ENCODE data around the gene MET.
"Not testable (repeated sequence)": the region's sequence is repeated elsewhere in the genome, so short reads cannot be mapped to it uniquely, and the experiment has no call there.

Gene MET

DNA sequence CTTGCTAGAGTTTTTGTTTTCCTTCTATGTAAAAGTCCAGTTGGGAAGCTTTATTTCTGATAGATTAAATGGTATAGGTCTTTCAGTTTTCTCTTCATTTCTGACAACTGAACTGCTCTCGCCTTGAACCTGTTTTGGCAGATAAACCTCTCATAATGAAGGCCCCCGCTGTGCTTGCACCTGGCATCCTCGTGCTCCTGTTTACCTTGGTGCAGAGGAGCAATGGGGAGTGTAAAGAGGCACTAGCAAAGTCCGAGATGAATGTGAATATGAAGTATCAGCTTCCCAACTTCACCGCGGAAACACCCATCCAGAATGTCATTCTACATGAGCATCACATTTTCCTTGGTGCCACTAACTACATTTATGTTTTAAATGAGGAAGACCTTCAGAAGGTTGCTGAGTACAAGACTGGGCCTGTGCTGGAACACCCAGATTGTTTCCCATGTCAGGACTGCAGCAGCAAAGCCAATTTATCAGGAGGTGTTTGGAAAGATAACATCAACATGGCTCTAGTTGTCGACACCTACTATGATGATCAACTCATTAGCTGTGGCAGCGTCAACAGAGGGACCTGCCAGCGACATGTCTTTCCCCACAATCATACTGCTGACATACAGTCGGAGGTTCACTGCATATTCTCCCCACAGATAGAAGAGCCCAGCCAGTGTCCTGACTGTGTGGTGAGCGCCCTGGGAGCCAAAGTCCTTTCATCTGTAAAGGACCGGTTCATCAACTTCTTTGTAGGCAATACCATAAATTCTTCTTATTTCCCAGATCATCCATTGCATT, 27.1 kb downstream of the MET start:
- DNase-seq = no peak

DNA sequence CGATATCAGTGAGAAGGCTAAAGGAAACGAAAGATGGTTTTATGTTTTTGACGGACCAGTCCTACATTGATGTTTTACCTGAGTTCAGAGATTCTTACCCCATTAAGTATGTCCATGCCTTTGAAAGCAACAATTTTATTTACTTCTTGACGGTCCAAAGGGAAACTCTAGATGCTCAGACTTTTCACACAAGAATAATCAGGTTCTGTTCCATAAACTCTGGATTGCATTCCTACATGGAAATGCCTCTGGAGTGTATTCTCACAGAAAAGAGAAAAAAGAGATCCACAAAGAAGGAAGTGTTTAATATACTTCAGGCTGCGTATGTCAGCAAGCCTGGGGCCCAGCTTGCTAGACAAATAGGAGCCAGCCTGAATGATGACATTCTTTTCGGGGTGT, 27.7 kb downstream of the MET start:
- no peak for DNase-seq

DNA sequence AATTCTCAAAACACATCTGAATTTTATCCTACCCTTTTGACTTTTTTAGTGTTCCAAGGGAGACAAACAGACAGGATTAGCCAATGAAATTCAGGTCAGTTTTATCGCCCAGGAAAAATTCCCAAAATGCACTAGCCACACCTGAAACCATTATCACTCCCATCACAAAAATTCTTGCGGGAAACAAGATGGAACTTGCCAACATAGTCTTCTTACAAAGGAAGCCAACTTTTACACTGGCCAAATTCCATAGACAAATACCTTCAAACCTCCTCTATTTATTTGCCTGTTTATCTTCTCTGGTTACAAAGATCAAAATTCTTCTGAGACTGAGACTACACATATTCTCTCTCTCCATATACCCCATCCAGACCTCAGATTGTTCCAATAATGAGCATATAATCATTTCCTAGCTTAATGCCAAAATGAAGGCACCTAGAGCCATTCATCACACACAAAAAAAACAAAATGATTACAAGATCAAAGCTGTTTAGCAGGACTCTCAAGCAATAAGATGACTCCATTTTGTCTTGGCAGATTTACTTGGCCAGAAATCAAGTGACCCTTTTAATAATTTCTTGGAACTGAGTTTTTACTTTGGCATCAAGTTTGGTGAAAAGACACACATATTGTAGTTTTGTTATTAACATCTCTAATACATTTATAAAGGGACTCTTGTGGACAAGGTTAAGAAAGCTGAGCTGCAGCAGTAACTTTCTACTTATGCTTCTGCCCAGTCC, 30.2 kb downstream of the MET start:
- DNase-seq = no peak

DNA sequence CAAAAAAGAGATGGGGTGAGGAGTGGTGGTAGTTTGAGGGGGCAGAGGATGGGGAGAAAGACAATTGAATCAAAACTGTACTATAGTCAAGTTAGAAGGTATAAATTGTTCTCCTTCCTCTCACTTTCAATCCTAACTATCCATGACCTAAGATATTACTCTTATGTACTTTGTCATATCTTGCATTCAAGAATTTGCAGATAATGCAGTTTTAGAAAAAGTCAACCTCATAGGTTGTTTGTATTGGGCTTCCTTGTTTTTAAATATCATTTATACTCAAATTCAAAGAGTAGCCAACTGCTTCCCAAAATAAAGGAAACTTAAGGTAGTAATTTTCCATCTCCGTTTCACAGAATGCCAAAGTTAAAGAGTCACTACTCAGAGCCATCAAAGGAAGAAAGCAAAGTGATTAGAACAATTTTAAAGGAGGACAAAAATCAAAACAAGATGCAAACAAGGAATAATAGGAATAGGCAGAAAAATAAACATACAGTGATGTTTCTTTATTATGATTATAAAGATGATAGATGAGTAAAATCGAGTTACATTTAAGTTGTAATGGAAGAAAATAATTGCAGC, 32.7 kb downstream of the MET start:
- DNase-seq = no peak

DNA sequence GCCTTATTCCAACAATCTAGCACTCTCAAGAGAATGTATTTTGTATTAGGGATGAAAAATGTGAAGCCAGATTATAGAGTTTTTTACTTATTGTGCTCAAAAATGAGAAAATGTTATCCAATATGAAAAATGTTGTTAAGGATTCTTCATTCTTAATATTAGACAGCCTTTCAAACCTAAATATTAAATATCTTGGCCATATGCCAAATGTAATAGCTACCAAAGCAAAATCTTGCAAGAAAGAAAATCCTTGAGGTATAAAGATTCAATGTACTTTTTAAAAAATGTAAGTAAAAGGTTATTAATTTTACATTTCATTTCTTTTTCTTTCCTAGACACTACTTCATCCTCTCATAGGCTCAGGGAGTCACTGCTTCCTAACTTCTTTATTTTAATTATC, 33.4 kb downstream of the MET start:
- no peak for DNase-seq

DNA sequence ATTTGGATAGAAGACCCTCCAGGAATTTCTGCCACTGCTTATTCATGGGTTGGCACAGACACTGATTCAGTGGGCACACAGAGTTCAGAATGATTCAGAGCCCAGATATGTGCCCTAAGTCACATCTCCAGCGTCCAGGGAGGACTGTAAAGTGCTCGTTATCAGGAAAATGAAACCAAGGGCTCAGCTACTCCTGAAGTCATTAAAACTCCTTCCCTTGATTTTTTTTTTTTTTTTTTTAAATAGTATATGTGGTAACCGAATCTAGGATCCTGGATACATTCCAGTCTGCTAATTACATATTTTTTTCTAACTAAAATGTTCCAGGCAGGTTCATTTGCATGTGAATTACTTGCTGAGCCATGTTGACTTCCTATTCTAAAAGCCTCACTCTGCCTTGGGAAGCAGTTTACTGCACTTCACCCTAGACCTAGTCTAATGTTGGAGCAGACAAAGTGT, 34.7 kb downstream of the MET start:
- no peak for DNase-seq

DNA sequence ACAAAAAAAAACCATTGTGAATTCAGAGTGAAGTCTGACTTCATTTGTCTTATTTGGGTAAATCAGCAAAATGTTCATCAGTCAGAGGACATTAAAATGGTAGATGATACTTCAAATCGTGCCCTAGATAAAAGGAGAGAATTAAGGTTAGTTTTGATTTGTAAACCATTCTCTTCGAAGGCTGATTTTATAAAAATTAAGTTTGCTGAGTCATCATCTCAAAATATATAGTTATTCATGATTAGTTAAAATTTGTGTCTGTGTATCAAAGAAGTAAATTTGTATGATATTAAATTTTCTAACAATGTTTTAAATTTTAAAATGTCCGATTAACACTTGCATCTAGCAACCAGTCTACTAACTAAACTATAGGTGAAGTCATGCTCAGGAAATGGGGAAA, 35.3 kb downstream of the MET start:
- no peak for DNase-seq

DNA sequence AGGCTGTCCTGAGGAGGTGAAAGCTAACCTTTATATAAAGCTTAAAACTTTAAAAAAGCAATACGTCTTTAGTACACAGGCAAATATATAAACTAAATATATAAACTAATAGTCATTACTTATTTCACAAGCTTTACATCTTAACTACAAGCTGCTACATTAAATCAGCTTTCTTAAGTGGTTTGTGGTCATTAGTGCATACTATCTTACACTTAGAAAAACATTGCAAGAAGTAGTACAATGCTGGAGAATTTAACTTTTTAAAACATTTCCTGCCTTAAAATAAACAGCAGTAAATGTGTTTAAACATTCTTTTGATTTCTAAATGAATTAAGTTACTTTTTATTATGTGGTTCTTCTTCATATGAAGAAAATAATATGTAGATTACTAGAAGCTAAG, 36.3 kb downstream of the MET start:
- no peak for DNase-seq

DNA sequence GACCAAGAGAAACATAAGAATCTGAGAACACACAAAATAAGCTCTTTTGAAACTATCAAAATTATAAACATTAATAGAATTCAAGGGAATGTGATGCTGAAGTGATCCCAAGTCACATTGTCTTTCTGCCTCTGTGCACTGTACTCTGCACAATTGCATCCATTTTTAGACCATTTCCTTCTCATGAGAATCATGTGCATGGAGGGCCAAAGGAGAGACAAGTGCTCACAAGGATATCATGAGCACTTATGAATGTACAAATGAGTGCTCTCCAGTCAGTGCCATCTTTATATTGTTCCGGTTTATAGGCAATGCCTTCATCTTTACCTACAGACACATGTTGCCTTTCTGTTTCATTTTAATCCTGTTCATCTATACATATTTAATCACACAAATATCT, 36.9 kb downstream of the MET start:
- DNase-seq = no peak

DNA sequence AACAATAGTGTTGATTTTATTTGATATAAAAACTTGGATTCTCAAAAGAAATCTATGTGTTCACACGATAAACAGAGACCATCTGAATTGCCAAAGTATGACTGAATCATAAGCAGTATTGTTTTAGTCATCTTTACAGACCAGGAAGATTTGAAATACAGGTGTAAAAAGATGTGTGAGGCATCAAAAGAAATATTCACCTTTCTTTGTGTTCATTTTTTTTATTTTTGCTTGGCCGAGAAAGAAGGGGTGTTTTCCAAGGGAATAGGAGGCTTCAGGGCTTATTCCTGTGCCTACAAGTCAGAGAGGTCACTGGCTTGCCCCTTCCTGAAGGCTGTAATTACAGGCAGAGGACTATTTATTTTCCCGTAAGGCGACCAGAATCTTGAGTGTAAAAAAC, 37.3 kb downstream of the MET start:
- no peak for DNase-seq

DNA sequence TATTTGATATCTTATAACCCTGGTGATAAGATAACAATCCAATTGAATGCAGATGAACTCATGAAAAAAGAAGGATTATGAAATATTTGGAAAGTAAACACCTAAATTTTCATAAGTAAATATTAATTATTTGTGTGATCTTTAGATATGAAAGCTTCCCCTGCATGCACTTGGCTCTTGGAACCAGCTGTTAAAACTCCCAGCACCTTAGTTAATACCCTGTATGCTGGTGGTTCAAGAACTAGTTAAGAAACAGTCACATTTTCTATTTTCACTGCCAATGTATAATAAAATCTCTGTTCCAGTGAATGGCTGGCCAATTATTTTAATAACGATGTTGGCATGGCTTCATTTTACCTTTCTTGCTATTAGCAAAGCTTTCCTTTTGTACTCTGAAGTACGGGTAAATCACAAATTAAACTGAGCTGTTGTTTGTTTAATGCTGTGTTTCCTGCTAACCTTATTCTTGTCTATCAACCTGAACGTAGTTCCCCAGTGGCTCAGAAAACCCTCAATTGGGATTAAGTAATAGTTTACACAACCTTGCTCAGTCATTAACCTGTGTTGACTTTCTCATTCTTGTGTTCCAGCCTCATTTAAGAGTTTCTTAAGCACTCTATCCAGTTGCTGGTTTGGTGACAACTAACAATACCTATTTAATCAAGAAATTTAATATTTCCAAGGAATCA, 38.9 kb downstream of the MET start:
- no peak for DNase-seq

DNA sequence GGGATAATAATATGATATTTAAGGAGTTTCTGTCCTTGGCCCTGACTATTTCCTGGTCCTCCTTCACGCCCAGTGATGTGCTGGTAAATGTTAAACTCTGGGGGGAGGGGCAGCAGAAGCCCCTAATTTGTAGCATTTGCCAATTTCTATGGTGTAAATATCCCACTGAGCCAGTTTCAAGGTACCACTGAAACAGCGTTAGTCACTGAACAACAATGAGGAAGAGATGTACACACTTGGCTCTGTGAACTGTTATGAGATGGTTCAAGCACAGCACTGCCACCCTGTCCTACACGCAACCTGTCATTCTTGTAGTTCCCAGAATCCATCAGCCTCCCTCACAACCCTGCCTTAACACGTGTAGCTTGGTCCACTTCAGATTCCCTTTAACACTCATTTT, 39.8 kb downstream of the MET start:
- no peak for DNase-seq

DNA sequence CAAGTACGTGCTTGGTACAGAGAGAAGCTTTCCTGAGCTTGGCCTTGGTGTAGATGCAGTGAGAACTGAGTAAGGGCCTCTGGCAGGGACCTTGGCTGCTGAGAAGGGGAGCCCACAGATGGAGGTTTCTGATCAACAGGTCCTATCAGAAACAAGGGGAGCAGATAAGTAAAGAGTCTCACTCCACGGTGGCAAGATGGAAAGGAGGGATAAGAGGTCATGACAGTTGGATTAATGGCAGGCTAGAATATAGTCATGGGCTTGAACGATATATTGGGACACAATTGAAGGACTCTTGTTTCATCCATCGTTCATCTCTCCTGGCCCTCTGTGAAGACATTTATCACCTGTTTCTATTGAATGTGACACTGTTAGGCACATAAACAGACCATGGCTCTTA, 41.5 kb downstream of the MET start:
- DNase-seq = no peak

DNA sequence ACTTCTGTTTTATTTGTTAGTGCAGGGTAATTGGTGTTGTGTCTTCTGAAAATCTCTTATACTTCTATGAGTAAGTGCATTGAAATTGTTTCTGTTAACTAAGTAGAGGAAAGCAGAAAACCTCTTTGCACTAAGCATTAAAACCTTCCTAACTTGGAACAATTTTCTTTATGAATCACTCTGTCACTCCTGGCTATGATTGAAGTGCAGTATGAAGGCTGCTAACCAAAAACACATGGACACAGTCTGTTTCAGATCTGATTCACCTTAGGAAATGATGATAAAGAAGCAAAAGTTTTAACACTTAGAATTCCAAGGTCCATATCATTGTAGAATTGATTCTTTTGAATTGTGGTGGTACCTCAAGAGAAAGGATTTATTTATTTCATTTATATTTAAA, 41.9 kb downstream of the MET start:
- DNase-seq = no peak

DNA sequence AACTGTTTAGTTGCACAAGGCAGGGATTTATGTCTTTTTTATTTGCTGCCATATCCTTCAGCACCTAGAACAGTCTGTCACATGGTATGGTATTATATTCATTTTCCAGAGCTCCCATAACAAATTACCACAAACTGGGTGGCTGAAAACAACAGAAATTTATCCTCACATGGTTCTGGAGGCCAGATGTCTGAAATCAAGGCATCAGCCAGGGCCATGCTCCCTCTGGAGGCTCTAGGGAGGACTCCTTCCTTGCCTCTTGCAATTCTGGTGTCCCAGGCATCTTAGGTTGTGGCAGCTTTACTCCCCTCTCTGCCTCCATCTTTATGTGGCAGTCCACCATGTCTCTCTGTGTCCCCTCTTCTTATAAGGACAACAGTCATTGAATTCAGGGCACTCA, 43.1 kb downstream of the MET start:
- no peak for DNase-seq

DNA sequence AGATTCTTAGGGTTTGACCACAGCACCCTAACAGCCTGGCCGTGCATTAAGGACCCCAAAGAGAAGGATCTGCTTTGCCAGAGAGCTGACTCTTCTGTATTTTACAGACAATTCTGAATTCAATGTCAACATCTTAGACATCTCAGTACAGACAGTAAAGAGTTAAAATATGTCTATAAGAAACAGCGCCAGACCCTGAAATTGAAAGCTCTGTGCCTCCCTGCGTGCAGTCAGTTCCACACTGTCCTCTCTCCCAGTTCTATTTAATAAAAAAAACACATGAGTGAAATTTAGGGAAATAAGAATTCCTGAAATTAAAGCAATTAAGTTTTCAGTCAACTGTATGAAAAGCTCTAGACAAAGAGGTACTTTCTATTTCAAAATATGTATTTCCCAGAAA, 45.1 kb downstream of the MET start:
- no peak for DNase-seq

DNA sequence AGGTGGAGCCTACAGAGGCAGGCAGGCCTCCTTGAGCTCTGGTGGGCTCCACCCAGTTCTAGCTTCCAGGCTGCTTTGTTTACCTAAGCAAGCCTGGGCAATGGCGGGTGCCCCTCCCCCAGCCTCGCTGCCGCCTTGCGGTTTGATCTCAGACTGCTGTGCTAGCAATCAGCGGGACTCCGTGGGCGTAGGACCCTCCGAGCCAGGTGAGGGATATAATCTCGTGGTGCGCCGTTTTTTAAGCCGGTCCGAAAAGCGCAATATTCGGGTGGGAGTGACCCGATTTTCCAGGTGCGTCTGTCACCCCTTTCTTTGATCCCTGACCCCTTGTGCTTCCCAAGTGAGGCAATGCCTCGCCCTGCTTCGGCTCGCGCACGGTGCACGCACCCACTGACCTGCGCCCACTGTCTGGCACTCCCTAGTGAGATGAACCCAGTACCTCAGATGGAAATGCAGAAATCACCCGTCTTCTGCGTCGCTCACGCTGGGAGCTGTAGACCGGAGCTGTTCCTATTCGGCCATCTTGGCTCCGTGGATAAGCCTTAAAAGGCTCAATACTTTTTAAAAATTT, 52.0 kb downstream of the MET start:
- DNase-seq = not testable (repeated sequence)

DNA sequence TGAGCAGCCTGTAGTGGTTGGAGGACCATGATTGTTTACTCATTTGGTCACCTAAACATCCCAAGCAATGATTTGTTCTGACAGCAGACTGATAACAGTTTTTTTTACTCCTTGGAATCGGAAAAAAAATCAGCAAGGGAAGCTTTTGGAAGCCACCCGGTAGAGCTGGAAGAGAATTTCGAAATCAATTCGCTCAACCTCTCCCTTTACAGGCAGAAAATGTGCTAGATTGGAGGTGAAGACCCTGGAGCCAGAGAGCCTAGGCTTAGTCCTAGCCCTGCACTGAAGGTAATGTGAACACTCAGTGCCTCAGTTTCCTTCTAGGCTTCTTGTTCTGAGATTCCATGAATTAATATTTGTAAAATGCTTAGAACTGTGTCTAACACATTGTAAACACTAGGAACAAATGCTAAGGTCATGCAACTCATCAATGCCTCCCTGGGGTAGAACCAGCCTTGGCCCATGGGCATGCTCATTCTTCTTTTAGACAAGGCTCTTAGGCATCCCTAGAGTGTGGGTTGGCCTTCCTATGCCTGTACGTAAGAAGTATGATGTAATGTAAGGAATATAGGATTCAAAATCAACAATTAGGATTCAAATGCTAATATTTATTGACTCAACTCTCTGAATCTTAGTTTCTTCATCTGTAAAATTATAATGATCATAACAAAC, 52.7 kb downstream of the MET start:
- no peak for DNase-seq

DNA sequence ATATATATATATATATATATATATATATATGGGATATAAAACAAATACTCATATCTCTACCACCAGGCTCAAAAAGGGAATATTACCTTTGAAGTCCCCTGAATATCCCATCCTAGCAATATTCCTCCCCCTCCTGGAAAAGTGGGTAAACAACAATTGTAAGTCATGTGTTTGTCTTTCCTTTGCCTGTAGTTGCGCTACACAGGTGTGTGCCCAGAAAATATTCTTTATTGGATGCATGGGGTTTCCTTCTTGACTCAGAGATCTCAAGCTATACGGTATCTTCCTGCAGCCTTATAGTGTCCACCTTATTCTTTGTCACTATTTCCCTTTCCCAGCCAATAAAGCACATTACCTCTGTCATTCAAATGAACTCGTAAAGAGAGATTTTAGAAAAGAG, 54.2 kb downstream of the MET start:
- no peak for DNase-seq

DNA sequence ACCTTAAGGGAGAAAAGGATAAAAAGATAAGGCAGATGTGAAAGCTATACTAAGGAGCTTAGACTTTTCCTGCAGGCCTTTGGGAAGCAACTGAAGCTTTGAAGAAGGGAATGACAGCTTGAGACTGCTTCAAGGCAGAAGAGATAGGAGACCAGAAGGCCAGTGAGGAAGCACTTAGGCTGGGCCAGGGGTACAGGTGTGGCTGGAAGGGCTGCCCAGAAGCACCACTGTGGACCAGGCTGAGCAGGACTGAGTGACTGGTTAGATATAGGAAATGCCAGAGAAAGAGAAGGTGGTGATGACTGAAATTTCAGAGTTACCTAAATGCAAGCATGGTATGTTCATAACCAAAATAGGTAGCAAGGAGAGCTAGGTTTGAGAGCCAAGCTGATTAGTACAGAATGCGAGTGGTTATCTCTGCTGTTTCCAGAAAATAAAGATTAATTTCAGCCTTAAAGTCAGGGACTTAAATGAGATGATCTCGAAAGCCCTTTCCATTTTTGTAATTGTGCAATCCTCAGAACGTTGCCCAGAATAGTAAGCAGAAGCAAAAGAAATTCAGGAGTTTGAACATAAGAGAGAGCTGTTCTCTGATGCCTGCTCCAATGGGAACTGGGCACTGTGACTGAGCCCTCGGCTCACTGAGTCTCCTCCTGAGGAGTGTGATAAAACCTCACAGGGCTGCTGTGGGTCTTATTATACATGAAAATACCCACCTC, 54.9 kb downstream of the MET start:
- DNase-seq = no peak

DNA sequence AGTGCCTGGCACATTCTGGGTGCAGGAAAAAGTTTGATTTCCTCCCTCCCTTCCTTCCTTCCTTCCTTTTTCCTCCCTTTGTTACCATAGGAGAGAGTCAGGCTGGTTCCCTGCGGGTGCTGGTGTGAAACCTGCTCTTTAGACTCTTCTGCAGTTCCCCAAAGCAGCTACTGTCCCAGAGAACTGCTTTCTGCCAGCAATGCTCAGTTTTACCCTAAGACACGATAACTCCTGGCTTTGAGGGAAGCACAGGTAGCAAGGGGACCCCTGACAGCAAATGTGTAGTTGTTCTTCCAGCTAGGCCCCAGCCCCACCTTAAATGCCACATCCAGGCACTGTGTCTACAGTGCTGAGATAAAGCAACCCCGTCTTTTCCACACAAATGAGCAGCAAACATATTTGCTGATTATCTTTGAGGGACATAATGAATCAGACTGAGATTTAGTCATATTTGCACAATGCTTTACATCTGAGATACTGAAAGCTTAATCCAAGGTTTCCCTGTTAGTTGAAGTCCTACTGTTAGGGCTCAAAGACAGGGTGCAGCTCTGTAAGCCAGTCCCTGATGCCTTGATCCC, 55.5 kb downstream of the MET start:
- no peak for DNase-seq

DNA sequence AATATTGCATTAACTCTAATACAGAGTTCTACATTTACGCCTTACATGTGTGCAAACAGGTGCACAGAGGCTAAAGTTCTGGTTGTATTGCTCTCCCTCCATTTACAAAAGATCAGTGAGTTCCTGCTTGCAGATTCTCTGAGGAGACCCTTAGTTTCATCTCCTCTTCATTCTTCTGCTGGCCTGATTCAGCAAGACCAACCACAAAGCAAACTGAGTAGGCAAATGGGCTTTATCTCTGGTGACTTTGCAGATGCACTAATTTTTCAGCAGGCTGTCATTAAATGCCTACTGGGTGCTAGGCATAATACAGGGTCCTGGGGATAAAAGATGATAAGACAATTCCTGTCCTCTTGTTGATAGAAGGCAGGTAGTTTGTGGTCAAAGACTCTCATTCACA, 56.4 kb downstream of the MET start:
- DNase-seq = no peak

All from stimulated activated CD4-positive, alpha-beta T cell treated with anti-CD3 and anti-CD28 coated beads, Interleukin-2, amount 100 ng/mL, for 48 hours (primary cell).